ENCODE results near the gene CRBN.

The CRBN gene

DNA sequence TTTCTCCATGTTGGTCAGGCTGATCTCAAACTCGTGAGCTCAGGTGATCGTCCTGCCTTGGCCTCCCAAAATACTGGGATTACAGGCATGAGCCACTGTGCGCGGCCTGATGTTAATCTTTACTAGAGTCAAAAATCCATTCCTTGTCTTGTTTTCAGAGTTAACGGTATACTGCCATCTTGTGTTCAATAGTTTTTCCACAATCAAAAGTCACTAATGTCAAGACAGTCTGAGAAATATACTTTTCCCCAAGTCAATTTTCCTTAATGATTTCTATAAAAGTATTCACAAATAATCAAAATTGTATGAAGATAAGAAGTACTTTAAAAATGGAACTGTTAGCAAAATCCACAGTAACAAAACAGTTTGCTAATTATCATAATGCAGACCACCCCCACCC, 8.5 kb downstream of the CRBN start:
- peak in 1 of 2 experiments; percentile 19 for DNase-seq

DNA sequence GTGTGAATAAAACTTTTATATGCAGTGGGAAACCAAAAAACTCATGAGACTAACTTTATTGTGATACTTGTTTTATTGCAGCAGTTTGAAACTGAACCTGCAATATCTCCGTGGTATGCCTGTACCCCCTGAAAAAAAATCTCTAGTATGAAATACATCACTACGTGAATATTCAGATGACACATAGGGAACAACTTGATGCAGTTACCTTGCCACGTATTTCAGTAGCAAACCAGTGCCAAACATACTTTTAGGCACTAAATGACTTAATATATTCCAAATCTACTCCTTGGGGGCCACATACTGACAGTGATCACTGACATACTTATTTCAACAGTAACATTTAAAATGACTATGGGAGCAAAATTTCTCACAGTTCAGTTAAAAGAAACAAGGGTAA, 13.8 kb downstream of the CRBN start:
- DNase-seq, result no peak

DNA sequence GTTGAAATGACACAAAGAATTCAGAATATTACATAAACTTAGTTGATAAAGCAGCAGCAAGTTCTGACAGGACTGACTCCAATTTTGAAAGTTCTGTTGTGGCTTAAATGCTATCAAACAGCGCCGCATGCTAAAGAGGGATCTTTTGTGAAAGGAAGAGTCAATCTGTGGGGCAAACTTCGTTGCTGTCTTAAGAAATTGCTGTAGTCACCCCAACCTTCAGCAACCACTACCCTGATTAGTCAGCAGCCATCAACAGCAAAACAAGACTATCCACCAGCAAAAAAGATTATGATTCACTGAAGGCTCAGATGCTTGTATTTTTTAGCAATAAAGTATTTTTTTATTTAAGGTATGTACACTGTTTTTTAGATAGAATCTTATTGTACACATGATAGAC, 14.2 kb downstream of the CRBN start:
- DNase-seq, result no peak

DNA sequence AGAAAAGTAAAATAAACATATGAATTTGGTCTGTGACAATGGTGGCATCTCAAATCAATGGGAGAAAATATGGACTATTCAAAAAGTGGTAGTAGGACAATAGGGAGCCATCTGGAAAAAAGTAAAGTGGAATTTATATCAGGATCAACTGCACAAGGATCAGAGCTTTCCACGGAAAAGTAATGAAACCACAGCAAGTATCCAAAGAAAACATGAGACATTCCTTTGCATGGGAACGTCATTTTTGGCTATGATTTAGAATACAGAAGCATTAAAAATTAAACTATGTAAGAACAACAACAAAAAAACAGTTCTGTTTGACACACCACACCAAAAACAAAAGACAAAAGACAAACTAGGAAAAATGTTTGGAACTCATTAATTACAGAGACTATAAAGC, 18.7 kb downstream of the CRBN start:
- DNase-seq, result no peak

DNA sequence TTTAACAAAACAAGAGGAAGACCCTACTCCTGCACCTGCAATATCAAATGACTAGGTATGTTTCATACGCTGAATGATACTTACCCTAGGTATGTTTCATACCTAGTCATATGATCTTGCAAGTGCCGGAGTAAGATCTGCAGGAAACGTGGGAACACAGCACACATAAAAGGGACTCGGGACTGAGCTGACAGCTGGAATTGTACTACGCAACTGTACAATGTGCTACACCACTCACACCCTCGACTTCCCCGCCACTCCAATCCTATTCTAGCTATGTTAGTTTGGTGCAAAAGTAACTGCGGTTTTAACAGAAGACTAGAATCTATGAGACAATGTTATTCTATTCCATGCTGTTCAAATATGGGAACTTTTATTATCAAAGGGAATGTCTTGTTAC, 22.0 kb downstream of the CRBN start:
- DNase-seq, result no peak

DNA sequence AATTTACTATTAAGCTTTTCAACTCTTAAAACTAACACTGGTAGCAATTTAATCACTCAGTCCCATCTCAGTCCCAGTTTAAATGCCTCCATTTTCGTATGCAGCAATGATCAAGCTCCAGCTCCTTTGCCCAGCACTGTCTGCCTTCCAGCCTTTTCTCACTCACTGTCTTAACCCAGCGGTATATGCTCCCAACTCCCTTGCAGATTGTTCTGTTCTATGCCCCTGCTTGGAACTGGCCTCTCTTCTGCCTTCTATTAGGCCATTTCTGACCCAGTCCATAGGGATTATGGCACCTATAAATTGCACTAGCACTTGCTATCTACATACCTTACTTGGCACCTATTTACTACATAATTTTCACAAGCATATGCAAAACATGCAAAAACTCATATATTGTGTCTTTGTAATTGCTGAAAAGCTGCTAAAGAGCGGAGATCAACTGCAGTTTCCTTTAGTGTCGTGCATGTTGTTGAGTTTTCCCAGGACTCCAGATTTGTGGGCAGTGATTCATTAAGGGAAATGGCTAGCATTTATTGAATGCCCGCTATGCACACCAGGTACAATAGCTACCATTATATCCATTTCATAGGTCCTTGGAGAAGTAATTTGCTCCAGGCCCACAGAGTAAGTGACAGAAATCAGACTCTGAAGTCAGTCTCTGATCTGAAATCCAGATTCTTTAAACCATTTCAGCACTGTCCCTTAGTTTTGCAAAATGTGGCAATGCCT, 24.4 kb downstream of the CRBN start:
- no peak for DNase-seq

DNA sequence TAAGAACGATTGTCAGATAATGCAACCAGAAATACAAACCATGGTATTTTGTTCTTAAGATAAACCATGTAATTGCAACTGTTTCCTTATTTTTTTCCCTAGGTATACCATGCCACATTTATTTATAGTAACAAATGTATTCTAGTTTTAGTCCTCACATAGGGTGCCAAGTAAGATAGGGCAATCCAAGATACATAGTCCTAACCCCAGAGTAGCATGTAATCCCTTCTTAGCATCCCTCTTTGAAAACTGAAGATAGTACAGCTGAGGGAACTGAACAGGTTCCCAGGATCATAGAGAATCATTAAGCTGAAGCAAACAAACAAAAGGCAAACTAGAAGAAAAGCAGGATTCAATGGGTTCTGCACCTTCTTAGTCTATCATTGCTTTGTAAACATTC, 28.0 kb downstream of the CRBN start:
- no peak for DNase-seq

DNA sequence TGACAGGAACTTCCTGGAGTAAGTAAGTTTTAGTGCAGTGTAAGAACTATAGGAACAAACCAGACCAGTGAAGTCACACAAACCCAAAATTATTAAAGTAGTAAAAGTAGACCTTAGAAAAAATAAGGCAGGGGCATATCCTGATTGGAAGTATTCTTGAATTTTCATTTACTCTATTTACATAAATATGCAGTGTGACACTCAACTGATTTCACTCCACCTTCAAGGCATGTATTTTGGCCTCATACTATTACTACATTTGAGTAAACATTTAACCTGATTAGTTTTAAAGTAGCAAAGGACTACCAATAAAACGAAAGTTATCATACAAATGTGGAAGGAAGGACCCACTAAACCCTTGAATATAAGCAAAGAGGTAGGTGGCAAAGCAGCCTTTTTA, 29.9 kb downstream of the CRBN start:
- no peak for DNase-seq

DNA sequence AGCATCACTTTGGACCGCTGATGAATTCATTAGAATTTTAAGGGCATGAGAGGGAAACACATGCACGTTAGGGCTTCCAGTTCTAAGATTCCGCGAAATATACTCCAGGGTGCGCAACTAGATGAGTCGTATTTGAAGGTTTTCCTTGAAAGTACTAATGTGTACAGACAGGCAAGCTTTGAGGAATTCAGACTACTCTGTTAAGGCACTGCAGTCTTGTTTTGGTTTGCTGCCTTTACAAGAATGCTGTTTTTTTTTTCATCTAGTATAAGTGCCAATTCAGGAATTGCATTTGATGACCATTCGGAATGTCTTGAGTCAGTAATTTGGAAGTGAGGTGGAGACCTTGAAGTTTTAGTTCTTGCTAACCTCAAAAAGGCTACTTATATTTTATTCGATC, 33.7 kb downstream of the CRBN start:
- DNase-seq, result no peak

DNA sequence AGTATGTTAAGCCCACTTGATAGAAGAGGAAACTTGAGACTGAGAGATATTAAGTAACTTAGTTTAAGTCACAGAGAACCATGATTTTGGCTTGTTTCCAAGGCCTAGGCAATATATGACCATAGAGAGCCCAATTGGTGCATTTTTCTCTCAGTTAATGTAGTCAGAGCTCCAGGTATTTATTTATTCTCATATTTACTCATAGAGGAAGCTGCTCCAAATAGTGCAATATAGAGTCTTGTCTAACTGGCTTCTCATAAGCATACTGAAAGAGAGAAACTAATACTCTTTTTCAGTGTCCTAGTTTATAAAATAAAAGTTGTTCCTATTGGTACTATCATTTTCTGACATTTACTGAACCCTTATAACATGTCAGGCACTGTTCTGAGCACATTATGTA, 37.6 kb downstream of the CRBN start:
- DNase-seq, result no peak

DNA sequence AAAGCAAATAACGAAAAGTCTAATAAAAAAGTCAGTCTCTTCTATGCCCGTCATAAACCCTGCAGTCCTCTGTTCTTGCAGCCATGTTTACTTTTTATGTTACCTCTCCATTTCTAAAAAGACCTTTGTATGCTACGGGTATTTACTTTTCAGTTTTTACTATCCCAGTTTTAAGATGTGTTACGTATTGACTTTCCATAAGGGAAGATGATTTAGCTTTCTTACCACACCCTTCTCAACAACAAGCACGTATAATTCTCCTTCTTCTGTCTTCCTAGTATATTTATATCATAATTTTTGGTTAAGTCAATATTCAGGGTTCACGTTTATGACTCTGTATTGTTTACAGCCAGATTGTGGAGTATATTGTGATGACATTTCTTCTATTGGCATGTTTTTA, 42.0 kb downstream of the CRBN start:
- DNase-seq, result no peak

DNA sequence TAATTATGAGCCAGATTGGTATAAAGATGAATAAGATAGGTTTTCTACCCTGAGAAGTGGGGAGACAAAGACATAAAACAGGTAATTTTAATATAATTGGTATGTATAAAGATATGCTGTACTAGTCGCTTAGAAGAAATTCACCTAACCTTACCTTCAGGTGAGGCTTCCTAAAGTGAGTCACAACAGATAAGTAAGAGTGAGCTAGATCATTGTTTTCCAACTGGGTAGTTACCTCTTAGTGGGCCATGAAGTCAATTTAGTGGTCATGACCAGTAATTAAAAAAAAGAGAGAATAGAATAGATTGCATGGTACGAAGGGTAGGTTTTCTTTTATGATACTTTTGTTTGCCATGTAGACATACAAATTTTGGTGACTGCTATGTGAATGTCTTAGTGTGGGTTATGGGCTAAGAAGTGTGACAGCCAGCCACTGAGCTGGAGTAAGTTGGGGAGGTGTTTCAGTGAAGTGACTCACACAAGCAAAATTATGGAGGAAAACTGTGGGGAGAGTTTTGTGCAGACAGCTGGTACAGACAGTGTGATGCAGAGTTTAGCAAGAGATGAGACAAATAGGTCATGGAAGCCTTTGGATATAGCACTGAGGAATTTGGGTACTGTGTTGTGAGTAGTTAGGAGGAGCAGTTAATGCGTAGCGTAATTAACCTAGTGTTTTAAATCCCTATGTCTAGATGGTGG, 44.6 kb downstream of the CRBN start:
- DNase-seq, result no peak

DNA sequence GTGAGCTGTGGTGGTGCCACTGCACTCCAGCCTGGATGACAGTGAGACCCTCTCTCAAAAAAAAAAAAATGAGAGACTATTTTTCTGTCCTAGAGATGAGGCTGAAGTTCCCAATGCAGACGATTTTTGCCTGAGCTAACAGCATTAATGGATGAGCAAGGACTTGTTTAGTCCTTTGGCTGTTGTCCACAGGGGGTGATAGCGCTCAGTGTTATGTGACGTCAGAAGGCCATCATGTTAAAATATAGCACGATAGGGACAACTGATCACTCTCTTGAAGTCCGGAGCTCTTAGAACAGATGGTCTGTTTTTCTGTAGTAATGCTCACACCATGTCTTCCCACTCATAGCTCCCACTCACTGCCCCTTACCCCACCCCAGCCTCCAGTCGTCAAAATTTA, 46.0 kb downstream of the CRBN start:
- no peak for DNase-seq

DNA sequence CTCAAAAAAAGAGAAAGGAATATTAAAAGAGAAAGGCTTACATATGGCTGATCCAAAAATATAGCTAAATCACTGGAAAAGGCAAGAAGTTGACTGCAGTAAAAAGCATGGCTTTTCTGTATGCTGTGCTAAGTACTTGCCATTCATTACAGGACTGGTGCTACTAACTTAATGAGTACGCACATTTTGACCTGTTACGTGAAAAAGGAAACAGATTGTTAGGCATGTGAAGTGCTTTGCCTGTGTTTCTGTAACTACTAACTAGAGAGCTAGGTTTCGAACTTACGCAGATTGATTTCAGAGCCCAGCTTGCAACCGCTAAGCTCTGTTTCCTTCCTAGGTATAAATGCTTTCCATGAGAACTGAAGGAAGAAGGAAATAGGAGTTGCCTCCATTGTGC, 49.9 kb downstream of the CRBN start:
- DNase-seq, result no peak

DNA sequence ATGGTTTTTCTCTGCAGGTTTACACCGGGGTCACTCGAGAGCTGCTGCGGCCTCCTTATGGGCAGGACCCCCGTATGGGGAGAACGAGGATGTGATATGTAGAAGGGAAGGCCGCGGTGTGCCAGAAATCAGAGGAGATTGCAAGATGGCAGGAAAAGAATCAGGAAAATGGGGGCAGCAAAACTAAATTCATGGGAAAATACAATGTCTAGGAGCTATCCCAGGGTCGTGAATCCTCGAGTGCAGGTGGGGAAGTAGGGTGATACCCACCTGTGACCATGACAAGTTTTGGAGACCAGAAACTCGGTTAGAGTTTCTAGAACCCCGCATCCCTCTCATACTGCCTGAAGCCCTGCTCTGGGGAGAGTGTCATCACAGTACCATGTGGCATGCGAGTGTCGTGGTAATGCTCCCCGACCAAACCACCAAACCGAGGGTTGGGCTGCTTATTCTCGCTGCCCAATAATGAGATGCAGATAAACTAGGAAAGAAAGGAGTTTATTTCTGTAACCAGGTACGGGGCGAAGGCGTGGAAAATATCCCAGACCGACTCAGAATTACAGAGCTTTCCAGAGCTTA, 52.0 kb downstream of the CRBN start:
- DNase-seq, result peak in 1 of 2 experiments; percentile 21

DNA sequence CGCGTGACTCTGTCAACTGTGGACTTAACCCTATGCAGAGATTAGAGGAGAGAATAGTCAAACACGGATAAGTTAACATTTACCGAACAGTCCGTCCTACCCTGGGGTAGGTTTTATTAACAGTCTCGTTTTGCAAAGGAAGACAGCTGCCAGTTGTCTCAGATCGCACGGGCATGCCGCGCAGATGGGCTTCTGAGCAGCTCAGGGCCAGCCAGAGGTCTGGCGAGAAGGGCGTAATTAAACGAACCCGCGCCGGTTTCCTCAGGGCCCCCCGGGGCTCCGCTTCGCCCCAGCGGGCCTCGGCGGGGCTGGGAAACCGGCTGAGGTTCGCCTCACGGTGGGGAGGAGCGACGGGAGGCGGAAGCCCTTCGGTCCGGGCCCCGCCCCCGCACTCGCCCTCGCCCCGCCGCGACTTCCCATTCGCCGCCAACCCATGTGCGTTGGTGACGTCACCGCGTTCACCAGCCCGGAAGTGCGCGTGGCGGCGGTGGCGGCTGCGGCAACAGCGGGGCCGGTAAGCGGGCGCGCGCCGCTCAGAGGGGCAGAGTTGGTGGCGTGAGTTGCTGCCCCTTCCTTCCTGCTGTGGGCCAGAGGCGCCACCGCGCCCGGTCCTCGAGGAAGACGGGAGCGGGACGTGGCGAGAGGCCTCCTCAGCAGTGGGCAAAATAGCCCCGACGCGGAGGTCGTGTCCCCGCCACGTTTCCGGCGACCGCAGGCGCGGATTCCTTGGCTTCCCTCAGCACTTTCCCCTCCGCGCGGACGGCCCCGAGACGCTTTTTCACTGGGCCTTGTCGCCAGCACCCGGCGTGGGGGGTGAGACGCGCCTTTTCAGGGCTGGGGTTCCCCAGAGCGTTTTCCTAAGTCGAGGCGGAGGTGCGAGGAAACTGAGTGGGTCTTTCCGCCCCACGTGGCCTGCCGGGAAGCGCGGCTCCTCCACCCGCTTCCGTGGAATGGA, 52.7 kb downstream of the CRBN start, which contains the start of gene TRNT1:
Gene TRNT1, plus strand, starts transcription at position 464 of the 955 bp plus-strand sequence. CDS start 2,101 bp downstream, outside the sequence.
- DNase-seq, result peak; percentile 77 to 97

DNA sequence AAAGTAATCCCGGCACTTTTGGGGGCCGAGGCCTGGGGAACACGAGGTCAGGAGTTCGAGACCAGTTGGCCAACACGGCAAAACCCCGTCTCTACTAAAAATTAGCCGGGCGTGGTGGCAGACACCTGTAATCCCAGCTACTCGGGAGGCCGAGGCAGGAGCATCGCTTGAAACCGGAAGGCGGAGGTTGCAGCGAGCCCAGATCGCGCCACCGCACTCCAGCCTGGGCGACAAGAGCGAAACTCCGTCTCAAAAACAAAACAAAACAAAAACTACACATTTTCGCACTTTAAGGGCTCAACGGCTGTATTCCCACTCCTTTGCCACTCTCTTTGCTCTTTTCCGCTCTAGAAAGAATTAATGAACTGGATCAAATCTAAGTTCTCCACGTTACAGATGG, 53.5 kb downstream of the CRBN start:
- DNase-seq, result no peak

DNA sequence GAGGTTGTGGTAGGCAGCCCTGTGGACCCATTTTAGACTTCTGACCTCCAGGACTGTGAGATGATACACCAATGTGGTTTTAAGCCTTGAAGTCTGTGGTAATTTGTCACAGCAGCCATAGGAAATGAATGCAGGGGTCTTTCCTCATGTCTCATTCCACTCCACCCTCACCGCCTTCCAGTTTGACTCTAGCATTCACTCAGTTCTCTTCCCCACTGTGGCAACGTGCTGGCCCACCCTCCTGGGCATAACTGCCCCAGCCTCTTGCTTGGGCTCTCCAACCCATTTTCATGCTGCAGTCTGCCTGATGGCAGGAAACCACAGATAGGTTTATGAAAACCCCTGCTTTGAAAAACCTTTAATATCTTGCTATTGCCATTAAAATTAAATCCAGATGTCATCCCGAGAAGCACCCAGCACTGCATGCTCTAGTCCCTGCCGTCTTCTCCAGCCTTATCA, 60.1 kb downstream of the CRBN start:
- DNase-seq, result no peak

DNA sequence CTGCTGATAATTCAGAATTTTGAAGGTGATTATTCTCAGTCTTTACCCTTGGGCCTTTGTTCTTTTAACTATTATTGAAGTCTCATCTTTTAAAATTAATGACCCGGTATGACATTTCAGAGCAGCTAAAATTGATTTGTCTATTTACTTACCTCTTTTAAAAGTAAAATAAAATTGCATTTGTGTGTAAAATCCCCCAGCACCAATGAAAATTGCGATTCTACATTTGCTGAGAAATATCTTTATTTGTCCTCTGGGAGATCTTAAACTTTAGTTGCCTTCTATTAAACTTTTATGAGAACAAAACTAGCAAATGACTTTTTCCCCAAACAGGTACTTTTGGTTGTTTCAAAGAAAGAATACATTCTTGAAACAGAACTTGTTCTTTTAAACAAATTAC, 61.8 kb downstream of the CRBN start:
- no peak for DNase-seq

DNA sequence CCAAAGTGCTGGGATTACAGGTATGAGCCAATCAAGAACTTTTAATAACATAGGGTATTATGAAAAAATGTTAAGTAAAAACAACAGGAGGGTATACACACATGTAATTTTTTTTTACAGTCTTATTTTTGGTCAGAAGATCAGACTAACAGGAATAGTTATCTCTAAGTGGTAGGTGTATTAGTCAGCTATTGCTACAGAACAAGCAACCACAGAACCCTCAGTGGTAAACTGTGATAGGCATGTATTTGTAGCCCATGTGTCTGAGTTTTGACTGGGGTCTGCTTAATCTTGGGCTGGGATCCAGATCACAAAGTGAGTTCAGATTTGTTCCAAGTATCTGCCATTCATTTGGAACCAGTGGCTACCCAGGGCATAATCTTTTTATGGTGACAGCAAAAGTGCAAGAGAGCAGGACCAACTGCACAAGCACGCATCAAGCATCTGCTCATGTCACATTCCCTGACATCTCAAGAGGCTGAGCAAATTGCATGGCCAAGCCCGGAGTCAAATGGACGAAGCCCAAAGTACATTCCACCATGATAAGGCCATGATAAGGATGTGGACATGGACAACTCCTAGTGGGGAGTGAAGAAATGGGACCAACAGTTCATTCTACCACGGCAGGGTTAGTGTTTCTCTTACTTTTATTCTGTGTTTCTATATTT, 66.3 kb downstream of the CRBN start:
- DNase-seq, result no peak

DNA sequence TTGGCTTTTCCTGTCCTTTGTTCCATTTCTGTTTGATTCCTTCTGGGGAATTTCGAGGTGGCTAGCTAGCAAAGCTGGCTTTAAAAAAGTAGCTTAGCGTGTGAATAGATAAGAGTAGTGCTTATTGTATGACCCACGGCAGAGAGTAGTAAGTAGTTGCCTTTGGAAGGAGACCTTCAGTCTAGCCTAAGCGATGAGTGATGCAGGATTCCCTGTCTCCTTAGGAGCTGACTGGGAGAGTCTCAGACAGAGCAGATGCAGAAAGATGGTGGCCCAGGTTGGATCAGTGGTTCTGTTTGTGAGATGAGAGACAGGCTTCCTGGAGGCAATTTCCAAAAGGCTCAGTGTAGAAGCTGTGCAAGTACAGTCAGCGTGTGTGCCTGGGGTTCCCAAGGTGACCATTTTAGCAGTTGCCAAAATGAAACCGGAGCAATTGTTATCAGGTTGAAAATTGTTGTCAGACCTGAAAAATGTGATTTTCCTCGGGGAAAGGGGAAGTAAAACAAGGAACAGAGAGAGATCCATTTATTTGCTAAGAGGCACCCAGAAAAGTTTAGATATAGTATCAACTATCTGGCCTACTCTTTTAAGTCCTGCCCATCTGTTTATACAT, 68.6 kb downstream of the CRBN start:
- no peak for DNase-seq

DNA sequence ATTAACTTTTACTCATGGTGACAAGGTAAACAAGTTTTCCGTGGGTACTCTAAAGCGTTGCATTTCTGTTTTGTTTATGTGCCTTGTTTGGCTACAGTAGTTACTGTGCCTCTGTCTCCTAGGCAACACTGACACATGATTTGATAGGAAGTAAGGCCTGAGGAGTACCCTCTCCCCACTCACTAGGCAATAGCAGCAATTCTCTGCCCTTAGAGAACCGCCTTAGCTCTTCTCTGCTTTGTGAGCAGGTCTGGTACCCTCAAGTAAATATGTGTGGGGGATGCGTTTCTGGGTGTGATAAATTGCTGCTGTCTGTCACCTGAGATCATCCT, 69.2 kb downstream of the CRBN start, which contains the start of gene IL5RA:
Gene IL5RA, minus strand, starts transcription at position 76 of the 332 bp plus-strand sequence. CDS start 5,390 bp downstream, outside the sequence.
- no peak for DNase-seq

Measured in NCI-H526 (cell line).